Activated CD4-positive, alpha-beta T cell treated with anti-CD3 and anti-CD28 coated beads for 1 hour (primary cell): ENCODE measurements around the gene GSS.

Source experiments
- DNase-seq: peaks from one replicate; pipeline ENCODE4 v3.0.0-alpha.2; 2020

Gene GSS

GRCh38 chr20:34992751-34993417 is 37.3 kb upstream of the GSS start:
- DNase-seq: no peak

GRCh38 chr20:34990661-34991214 is 35.1 kb upstream of the GSS start:
- no peak for DNase-seq

- DNase-seq: no peak
Measured at GRCh38 chr20:34990231-34990630, 34.6 kb upstream of the GSS start.

GRCh38 chr20:34989670-34990069 is 34.1 kb upstream of the GSS start:
- no peak for DNase-seq

- no peak for DNase-seq
Measured at GRCh38 chr20:34989118-34989517, 33.5 kb upstream of the GSS start.

GRCh38 chr20:34988191-34988540 is 32.6 kb upstream of the GSS start:
- DNase-seq: no peak

GRCh38 chr20:34987288-34988190 is 31.9 kb upstream of the GSS start:
- DNase-seq: no peak

- DNase-seq: no peak
Measured at GRCh38 chr20:34986311-34987287, 31.0 kb upstream of the GSS start.

- no peak for DNase-seq
Measured at GRCh38 chr20:34985461-34986310, 30.1 kb upstream of the GSS start.

GRCh38 chr20:34984756-34985261 is 29.2 kb upstream of the GSS start:
- DNase-seq: no peak

GRCh38 chr20:34983995-34984735 is 28.6 kb upstream of the GSS start:
- no peak for DNase-seq

GRCh38 chr20:34983089-34983820 is 27.6 kb upstream of the GSS start:
- no peak for DNase-seq

GRCh38 chr20:34982270-34983088 is 26.9 kb upstream of the GSS start:
- no peak for DNase-seq

- DNase-seq: no peak
Measured at GRCh38 chr20:34980543-34981233, 25.1 kb upstream of the GSS start.

- no peak for DNase-seq
Measured at GRCh38 chr20:34979366-34980153, 24.0 kb upstream of the GSS start.

GRCh38 chr20:34978092-34978744 is 22.6 kb upstream of the GSS start:
- DNase-seq: no peak
